Uterus (tissue), 2 donors: ENCODE results near the gene GALNT2.

Experiments used
- CTCF ChIP-seq, 4 experiments: fragments of 200-600 bp in 2 of 4; fragments of 450-650 bp in 2 of 4; sonication (generic) in 2 of 4; IDR thresholded peaks; one replicate each; pipeline ENCODE4 v1.5.1; 2016 to 2019; ENCODE audit warnings: antibody characterized with exemption in 4 of 4, mild to moderate bottlenecking in 2 of 4, moderate library complexity in 1 of 4
- POLR2A ChIP-seq, 2 donors: fragments of 450-650 bp; IDR thresholded peaks; one replicate each; pipeline ENCODE4 v1.6.1; 2016; ENCODE audit warnings: antibody characterized with exemption in 2 of 2, mild to moderate bottlenecking in 1 of 2, moderate library complexity in 1 of 2

GRCh38 chr1:230104395-230105244 lies 37.6 kb downstream of the GALNT2 start:
- TF ChIP-seq CTCF (IDR thresholded peaks at IDR 0.05) (no peak), POLR2A (IDR thresholded peaks at IDR 0.05) (no peak)
